Right kidney (tissue), 9 donors: ENCODE data around the gene ZNF283.

Source experiments
- DNase-seq: peaks from one replicate; pipeline ENCODE4 v3.0.0-alpha.2; 2016
- long read RNA-seq, 8 donors: transcript quantifications; one replicate each; lab custom pipeline, GENCODE V29; 2026

The ZNF283 gene
- long read RNA-seq, donor 1: 0 reads
- long read RNA-seq, donor 2, partial matches to known transcripts: 0 of 1 reads
- long read RNA-seq, donor 2, other reads (novel, unspliced or antisense): 0 of 1 reads
- long read RNA-seq, donor 3: 0 reads
- long read RNA-seq, donor 4, partial matches to known transcripts: 0 of 1 reads
- long read RNA-seq, donor 4, other reads (novel, unspliced or antisense): 0 of 1 reads
- long read RNA-seq, donor 5: 0 reads
- long read RNA-seq, donor 6: 0 reads
- long read RNA-seq, donor 7: 0 reads
- long read RNA-seq, donor 8, partial matches to known transcripts: 9 of 9 reads
- long read RNA-seq, donor 8, other reads (novel, unspliced or antisense): 0 of 9 reads

DNA sequence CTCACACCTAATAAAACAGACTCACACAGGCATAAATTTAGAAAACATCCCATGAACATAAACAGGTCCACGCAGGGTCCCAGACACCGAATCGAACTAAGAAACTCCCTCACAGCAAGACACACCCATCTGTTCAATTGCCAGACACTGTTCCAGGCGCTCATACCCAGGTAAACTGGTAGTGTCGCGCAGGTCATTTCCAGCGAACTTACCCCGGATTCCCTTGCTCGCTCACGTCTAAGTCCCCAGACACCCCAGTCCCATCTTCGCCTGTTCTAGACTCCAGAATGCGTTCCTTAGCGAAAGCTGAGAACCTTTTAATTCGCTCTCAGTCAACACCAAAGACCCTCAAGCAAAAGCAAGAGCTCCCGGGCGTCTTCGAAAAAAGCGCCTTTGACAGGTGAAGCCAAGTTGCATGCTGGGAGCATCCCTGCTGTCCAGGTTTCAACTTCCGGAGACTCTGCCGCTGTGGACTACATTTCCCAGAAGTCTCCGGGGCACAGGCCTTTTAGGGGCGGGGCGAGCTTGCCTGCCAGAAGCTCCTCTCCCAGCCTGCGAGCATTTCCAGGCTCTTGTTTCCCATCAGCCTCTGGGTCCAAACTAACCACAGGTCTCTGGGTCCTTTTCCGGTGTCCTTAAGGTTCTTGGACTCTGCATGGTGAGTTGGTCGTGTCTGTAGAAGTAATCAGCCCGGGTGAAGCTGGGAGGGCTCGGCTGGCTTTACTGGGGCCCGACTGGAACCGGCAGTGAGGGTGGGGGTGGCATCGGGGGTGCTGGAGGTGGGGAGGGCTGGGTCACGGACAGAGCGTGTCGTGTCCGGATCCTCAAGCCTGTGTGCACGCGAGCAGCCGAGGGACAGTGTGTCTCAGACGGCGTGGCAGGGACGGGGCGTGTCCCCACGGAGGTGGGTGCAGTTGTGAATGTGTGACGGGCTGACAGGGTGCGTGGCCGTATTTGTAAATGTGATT, at the start of gene ZNF283:
Gene ZNF283, plus strand, starts transcription at position 535 of the 968 bp plus-strand sequence. CDS start 6,184 bp downstream, outside the sequence.
- DNase-seq: peak; percentile 75

DNA sequence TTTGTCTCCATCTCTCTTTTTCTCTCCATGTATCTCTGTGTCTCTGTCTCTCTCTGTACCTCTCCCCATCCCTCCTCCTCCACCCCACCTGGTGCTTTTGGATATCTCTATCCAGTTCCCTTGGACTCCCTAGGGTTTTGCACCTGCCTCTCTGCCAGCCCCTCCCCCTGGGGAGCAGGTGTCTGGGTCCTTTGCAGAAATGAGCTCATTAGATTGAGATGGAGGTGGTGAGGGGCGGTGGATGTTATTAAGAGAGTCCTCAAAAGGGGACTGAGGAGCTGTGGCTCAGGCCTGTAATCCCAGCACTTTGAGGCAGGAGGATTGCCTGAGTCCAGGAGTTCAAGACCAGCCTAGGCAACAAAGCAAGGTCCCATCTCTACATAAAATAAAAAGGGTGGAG, 48.5 kb upstream of the ZNF283 start:
- DNase-seq: no peak

DNA sequence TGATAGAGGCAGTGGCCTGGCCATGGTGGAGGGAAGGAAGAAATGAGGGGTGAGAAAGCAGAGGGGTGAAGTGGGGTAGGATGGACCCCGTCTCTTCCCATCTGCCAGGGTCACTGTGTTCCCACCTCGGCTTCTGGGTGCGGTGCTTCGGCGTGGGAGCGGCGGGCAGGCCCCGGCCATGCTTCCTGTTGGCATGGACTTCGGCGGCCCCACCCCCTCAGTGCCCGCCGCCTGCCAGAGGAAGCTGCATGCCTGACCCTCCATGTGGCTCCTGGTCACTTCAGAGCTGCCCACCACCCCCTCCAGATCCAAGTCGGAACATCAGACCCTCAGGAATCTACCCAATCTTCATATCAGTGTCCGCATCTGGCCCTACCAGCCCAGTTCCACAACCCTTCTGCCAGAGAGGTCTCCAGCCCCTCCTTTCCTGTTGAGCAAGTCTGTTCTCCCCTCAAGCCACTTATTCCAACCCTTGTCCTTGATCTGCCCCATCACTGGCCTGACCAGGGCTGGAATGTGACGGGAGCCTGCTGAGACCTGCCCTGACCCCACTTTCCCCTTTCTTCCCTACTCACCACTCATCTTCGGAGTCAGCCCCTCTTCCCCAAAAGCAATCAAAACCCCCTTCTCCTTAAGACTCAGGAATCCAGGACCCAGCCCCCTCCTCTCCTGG, 47.8 kb upstream of the ZNF283 start:
- DNase-seq: no peak

DNA sequence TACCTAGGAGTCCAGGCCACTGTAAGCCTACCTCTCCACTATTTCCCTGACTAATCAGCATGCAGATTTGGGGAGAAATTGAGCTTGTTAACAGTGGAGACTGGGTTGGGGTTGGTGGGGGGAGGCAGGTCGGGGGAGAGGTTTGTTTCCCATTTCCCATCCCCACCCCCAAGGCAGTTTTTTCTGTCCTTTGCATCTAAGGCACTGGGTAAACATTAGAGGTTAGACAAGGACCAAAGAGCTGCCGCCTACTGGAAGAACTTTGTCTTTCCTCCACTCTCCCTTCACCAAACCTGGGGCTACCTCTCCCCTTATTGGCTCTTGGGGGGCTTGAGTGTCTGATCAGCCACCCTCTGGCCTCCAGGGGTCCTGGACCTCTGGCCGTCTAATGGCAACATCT, 47.3 kb upstream of the ZNF283 start:
- no peak for DNase-seq

DNA sequence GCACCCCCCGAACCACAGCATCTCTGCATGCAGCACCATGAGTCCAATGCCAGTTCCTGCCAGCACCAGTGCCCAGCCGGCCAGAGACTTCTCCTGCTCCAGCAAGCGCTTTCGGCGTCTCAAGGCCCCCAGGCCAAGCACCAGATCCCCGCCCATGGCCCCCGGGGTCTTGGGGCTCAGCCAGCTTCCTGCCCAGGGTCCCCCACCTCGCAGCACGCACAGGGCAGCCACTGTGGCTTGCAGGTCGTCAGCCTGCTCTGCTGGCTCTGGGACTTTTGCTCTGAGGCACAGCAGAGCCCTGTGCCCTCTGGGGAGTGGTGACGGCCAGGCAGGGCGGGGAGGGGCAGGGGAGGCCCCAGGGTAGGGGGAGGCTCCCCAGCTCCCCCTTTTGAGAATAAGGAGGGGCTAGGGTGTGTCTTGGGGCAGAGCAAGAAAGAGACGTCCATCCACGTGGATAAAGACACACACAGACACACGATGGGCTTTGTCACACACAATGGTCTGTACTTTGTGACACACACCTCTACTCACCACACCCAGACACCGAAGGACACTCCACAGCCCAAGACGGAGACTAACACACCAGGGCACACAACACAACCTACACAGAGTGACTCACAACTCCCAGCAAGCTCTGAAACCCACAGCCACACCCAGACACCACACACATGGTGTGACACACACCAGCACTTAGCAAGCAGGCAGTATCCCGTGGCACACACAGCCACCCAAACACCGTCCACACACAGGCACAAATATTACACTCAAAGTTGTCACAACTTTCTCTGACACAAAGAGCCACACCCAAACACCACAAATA, 46.2 kb upstream of the ZNF283 start, which contains the start of gene KCNN4:
Gene KCNN4, minus strand, starts transcription at position 268 of the 820 bp plus-strand sequence. Its CDS starts 112 bp downstream, at position 156.
- no peak for DNase-seq

DNA sequence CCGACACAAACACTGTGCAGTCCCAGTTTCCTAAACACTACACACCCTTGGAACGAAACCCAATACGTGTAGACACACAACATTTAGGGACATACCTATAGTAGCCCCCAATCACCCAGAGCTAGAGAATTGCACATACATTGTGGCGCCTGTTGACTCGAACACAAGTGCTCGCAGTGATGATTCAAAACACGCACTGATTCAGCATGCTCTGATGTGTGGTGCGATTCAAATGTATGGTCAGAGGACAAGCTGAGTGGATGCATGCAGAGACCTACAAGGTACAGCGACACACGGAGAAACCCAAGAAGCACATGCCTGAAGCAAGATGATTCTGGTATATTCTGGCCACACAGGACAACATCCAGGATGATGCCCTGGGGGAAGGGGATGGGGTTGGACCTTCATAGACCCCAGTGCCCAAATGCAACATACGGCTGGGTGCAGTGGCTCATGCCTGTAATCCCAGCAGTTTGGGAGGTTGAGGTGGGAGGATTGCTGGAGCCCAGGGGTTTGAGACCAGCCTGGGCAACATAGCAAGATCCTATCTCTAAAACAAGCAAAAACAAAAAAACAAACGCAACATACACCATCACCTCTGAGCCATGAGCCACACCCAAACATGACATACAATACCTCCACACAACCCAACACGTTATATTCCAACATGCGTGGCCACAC, 45.4 kb upstream of the ZNF283 start:
- no peak for DNase-seq

DNA sequence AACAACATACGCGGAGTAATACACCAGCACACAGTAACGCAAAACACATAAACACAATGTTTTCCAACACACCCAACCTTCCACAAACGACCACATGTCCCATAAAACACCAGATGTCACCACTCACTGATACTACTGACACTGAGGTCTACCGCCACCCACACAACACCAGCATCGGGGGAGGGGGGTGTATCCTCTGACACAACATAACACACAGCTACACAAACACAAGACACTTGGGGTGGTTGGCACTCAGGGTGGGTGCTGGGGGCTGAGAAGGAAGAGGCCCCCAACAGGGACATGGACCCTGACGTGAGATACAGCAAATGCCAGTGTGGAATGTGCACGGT, 44.8 kb upstream of the ZNF283 start:
- DNase-seq: no peak

DNA sequence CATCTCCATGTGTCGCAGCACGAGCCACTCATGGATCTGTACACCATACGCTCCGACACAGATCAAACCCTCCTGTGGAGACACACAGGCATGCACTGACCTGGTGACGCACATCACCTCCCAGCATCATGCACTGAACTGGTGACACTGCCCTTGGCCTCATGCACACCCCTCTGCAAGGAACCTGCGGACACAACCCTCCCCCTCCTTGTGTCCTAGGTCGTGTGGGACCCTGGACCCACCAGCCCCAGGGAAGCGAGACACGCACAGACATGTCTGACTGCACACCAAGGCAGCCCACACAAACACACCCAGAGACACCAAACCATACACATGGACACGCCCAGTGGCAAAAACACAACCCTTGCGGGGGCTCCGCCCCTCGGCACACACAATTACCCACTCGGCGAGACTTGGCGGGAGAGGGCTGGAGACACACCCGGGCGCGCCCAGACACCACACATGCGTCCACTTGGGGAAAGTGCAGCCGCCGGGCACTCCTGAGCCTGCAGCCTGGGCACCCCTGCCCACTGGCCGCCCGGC, 44.4 kb upstream of the ZNF283 start:
- no peak for DNase-seq

DNA sequence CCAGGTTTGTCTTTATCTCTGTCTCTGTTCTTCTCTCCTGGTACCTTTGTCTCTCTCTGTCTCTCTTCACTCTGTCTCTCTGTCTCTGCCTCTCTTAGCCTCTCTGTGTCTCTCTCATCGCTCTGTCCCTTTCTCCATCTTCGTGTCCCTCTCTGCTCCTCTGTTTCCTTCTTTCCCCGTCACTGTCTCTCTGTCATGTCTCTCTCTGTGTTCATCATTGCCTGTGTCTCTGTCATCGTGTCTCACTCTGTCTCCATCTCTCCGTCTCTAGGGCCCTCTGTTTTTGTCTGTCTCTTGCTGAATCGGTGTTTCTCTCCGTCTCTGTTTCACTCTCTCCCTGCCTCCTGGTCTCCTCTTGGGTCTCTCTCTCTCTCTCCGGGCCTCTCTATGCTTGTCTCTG, 43.5 kb upstream of the ZNF283 start:
- no peak for DNase-seq

DNA sequence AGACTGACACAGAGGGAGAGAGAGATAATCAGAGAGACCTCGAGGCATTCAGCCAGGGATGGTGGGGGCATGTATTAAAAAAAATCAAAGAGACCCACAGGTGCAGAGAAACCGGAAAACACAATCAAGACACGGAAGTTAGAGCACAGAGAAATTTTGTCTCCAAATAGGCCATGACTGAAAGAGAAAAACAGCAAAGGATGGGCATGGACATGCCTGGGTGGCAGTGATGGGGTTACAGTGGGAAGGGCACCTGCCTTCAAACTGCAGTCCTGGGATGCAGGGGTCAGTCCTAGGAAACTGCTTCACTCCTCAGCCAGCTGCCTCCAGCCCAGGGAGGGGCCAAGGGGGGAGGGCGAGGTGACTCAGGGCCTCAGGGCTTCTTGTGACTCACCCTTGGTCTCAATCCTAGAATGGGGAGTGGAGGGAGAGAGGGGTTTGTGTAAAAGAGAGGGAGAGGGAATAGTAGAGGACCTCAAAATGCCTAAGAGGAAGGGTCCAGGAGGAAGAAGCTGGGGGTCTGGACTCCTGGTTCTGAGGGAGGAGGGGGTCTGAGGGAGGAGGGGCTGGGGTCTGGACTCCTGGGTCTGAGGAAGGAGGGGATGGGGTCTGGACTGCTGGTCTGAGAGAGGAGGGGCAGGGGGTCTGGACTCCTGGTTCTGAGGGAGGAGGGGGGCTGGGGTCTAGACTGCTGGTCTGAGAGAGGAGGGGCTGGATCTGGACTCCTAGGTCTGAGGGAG, 42.7 kb upstream of the ZNF283 start:
- DNase-seq: no peak

DNA sequence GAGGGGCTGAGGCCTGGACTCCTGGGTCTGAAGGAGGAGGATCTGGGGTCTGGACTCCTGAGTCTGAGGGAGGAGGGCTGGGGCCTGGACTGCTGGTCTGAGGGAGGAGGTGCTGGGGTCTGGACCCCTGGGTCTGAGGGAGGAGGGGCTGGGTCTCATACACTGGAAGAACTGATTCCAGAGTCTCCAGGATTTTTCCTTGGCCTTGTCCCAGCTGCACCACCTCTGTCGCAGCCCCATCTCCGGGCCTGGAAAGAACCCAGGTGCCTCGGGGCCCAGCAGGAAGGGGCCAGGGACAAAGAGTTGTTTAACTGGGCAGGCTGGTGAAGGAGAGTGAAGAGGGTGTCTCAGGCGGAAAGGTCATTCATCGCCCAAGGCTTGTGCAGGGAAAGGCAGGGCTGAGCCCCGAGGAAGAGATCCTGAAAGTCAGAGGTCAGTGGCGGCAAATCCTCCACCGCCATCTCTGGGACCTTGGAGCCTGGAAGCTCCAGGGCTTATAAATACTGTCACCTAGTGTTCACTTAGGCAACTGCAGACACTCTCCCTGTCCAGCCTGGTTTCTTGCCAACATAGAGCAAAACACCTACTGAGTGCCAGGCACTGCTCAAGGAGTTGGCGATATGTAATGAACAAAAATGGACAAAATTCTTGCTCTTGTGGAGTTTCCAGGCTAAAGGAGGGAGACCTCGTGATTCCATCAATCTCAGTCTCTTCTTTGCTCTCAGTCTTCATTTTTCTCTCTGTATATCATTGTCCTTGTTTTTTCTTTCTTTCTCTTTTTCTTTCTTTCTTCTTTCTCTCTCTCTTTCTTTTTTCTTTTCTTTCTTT, 41.9 kb upstream of the ZNF283 start:
- DNase-seq: peak; percentile 46

DNA sequence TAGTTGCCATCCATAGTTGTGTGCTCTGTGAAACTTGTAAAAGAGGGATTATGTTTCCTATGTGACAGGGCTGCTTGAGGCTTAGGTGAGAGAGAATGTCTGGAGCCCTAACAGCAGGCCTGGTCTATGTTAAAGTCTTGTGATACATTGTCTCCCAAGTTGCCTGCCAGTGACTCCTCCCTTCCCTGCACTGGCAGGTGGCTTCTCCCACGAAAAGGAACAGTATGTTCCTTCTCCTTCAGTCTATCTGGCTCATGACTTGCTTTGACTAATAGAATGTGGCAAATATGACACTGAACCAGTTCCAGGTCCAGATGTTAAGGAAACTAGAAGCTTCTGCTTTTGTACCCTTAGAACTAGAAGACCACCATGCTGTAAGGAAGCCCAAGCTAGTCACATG, 40.5 kb upstream of the ZNF283 start:
- DNase-seq: no peak

DNA sequence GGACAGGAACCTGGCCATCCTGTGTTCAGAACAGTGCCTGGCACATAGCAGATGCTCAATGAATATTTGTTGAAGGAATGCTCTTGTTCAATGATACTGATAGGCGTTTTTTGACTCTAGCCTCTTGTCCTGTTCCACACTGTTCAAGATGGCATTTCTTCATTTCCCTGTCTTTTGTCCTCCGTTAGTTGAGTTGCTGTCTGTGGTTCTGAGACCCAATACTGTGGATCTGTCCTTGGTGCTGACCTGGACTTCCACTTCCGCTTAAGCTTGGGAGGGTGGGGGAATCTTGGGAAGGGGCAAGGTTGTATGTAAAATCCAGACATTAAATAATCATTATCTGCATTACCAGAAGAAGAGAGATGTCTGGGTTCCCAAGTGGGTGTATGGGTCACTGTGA, 38.1 kb upstream of the ZNF283 start:
- no peak for DNase-seq

DNA sequence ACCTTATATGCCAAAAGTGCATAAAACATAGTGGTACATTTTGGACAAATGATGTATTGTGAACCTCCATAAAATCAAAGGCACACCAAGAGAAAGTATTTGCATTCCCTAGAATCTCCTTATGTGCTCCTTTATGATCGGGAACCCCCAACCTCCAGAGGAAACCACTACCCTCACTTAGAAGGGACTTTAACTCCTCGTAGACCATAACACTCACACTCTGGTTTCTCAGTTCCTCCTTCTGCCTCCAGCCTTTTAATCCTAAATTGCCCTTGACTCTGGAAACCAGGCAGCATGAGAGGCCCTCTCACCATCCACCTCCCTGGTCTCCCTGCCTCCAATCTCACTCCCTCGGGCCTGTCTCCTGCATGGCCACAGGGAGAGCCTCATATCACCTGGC, 36.5 kb upstream of the ZNF283 start:
- DNase-seq: no peak

DNA sequence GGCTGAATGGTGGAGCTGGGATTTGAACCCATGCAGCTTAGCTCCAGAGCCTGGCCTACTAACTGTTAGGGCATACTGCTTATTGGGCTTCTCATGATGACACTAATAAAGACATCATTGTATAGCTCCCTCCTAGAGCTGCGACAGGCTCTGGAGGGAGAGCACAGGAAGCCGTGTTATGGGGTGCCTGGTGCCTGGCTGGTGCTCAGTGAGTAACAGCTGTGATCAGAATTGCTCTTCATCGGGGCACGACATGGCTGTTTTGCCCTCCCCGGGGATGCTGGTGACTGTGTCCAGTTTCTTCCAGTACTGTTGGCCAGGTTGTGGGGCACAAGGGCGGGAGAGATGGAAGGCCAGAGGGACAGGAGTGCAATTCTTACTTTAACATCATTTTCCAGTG, 30.0 kb upstream of the ZNF283 start:
- DNase-seq: no peak

DNA sequence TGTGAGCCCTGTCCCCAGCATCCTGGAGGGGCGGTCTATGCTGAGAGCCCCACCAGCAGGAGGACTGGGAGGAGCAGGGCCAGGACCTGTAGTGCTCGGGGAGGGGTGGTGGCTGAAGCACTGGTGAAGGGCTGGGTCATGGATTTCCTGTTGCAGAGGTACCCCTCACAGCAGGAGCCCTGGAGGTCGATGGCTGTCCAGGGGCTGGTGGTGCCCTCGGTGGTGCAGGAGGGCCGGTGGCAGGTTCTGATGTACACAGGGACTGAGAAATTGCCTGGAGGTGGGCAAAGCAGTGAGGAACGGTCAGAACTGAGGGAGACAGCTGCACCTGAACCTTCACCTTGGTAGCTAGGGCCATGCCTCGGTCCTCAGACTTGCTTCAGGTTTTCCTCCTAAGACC, 29.6 kb upstream of the ZNF283 start:
- no peak for DNase-seq

DNA sequence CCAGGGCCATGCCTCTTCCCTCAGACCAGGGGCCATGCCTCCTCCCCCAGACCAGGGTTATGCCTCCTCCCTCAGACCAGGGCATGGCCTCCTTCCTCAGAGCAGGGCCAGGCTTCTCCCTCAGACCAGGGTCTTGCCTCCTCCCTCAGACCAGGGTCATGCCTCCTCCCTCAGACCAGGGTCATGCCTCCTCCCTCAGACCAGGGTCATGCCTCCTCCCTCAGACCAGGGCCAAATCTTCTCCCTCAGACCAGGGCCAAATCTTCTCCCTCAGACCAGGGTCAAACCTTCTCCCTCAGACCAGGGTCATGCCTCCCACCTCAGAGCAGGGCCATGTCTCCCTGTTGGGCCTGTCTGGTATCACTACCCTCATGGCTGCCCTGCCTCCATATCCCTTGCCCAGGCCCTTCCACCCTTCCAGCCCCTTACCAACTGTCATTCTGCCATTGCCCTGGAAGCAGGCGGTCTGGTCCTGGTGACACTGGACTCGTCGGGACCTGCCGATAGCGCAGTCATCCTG, 29.0 kb upstream of the ZNF283 start:
- DNase-seq: no peak

DNA sequence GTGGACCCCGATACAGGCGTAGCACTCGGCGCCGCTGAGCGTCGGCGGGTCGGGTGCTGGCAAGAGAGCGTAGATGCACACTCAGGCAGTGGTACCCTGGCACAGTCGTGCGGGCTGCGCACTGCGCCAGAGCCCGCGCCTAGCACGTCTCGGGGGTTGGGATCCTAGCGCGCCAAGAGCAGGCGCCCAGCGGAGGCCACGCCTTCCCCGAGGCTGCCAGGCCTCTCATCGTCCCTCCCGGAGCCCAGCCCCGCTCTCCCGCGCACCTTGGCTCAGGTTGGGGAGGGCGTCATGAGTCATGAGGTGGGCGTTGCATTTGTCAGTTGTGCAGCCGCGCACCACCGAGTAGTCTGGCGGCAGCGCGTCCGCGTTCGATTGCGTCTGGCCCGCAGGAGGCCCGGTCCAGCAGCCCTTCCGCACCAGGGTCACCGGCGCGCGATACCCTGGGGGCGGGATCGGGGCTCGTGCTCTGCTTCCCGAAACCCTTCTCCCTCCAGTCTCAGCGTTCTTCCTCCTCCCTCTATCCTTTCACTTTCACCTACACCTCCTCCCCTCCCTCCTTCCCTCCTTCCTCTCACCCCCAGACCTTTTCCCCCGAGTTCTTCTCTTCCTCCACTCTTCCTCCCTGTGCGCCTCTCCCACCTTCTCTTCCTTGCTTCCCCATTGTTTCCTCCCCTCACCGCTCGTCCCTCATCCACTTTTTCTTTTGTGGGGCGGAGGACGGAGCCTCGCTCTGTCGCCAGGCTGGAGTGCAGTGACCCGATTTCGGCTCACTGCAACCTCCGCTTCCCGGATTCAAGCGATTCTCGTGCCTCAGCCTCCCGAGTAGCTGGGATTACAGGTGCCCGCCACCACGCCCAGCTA, 28.3 kb upstream of the ZNF283 start:
- DNase-seq: no peak
